HepG2 (cell line): Measurements from ENCODE around the gene SCN4B. TPM values are rescaled to one million over a fixed set of nuclear protein-coding genes. Genes with fewer than 3 reads are reported as not detected.

Experiments
- ARNT ChIP-seq: fragments of 450-650 bp; IDR thresholded peaks from 2 replicates; pipeline ENCODE4 v1.6.1; 2017
- ARNTL ChIP-seq: sonication (generic); formaldehyde crosslinking; IDR thresholded peaks from 2 replicates; pipeline ENCODE4 v1.4.0; 2020; ENCODE audit warnings: mild to moderate bottlenecking, missing genetic modification reagents
- BRF2 ChIP-seq: sonication (generic); formaldehyde crosslinking; IDR thresholded peaks from 2 replicates; pipeline ENCODE4 v1.8.1; 2022; ENCODE audit warnings: mild to moderate bottlenecking, missing genetic modification reagents
- CREBL2 ChIP-seq: sonication (generic); formaldehyde crosslinking; IDR thresholded peaks from 2 replicates; pipeline ENCODE4 v1.8.1; 2023; ENCODE audit warnings: missing genetic modification reagents, mild to moderate bottlenecking, borderline replicate concordance
- GATAD1 ChIP-seq: IDR thresholded peaks from 2 replicates; pipeline ENCODE4 v1.6.1; 2016; ENCODE audit warnings: missing genetic modification reagents, missing compliant biosample characterization
- HMGXB3 ChIP-seq: sonication (generic); formaldehyde crosslinking; IDR thresholded peaks from 2 replicates; pipeline ENCODE4 v1.4.0; 2020; ENCODE audit warnings: missing genetic modification reagents, borderline replicate concordance
- HNRNPH1 ChIP-seq: fragments of 200-400 bp; formaldehyde crosslinking; optimal IDR thresholded peaks from 2 replicates; pipeline ENCODE3; 2017; ENCODE audit warnings: mild to moderate bottlenecking, low read depth, low read length
- HNRNPL ChIP-seq: fragments of 200-400 bp; formaldehyde crosslinking; IDR thresholded peaks from 2 replicates; pipeline ENCODE4 v1.6.1; 2017; ENCODE audit warnings: mild to moderate bottlenecking, low read depth, low read length
- KLF11 ChIP-seq: IDR thresholded peaks from 2 replicates; pipeline ENCODE4 v1.6.1; 2016; ENCODE audit warnings: missing compliant biosample characterization
- KLF16 ChIP-seq, 2 experiments: sonication (generic) in 1 of 2; formaldehyde crosslinking in 1 of 2; IDR thresholded peaks; 2 replicates each; pipeline versions ENCODE4 v1.6.1 to v1.8.0; 2016 to 2023; ENCODE audit warnings: missing genetic modification reagents in 2 of 2, missing compliant biosample characterization in 1 of 2
- KMT2A ChIP-seq: sonication (generic); formaldehyde crosslinking; IDR thresholded peaks from 2 replicates; pipeline ENCODE4 v1.4.0; 2020; ENCODE audit warnings: missing genetic modification reagents
- NFE2L1 ChIP-seq: sonication (generic); formaldehyde crosslinking; IDR thresholded peaks from 2 replicates; pipeline ENCODE4 v1.4.0; 2020; ENCODE audit warnings: missing genetic modification reagents, mild to moderate bottlenecking, borderline replicate concordance
- NR2F6 ChIP-seq, 2 experiments: IDR thresholded peaks; 2 replicates each; pipeline ENCODE4 v1.6.1; 2016; ENCODE audit warnings: antibody characterized with exemption in 1 of 2, mild to moderate bottlenecking in 1 of 2
- ZFP36L1 ChIP-seq: sonication (generic); formaldehyde crosslinking; IDR thresholded peaks from 2 replicates; pipeline ENCODE4 v1.8.0; 2022; ENCODE audit warnings: mild to moderate bottlenecking, missing genetic modification reagents, moderate library complexity
- ZNF496 ChIP-seq: sonication (generic); formaldehyde crosslinking; IDR thresholded peaks from 2 replicates; pipeline ENCODE4 v1.8.1; 2023; ENCODE audit warnings: mild to moderate bottlenecking, moderate library complexity, missing genetic modification reagents; ENCODE audit not compliant: insufficient replicate concordance
- ZNF503 ChIP-seq: sonication (generic); formaldehyde crosslinking; IDR thresholded peaks from 2 replicates; pipeline ENCODE4 v1.4.0; 2020; ENCODE audit warnings: missing genetic modification reagents
- ZNF558 ChIP-seq: sonication (generic); formaldehyde crosslinking; IDR thresholded peaks from 2 replicates; pipeline ENCODE4 v1.9.0; 2022; ENCODE audit warnings: mild to moderate bottlenecking, missing genetic modification reagents, borderline replicate concordance
- ZNF605 ChIP-seq: sonication (generic); formaldehyde crosslinking; IDR thresholded peaks from 2 replicates; pipeline ENCODE4 v1.8.0; 2022; ENCODE audit warnings: mild to moderate bottlenecking, missing genetic modification reagents
- polyA plus RNA-seq, 8 experiments: library from polyadenylated mRNA; depleted of rRNA in 3 of 8; stranded (reverse) in 7 of 8; unstranded in 1 of 8; fragments of >200 nt; fragmentation: Illumina TruSeq in 4 of 8; extraction: Trizol in 4 of 8; gene quantifications; 2 replicates each; pipeline versions ENCODE4 v1.2.1 to v1.2.3, GENCODE V29; 2011 to 2016; ENCODE audit warnings: low read depth in 4 of 8, missing spikeins in 1 of 8, mixed read lengths in 1 of 8; ENCODE audit not compliant: insufficient read depth in 1 of 8
- total RNA-seq, 5 experiments: library from RNA; depleted of rRNA; stranded (reverse); fragments of >200 nt; fragmentation: Illumina TruSeq; extraction: Trizol; gene quantifications; 2 replicates each; pipeline ENCODE4 v1.2.3, GENCODE V29; 2016; ENCODE audit warnings: low read depth in 1 of 5

SCN4B gene
- total and polyA plus RNA-seq, 2 of the 13 experiments (the other 11 are each of a cell fraction or from before 2014, with no cell fraction given) = 0.04 to 0.29 TPM

- TF ChIP-seq BRF2 = 0 out of 2 replicates have a peak, but pooled peaks have one; percentile 9
- TF ChIP-seq ZNF496 (CRISPR knock-in tag) = no peak
- TF ChIP-seq ZNF558 (CRISPR knock-in tag) = no peak
- TF ChIP-seq KLF11 = peak; percentile 26; the same call in 1 of the 2 replicates
- peak in 1 of 2 experiments; percentile 58; a peak in 1 of 4 replicates for TF ChIP-seq KLF16 (CRISPR knock-in tag; IDR thresholded peaks at IDR 0.05)
- peak; percentile 91 for TF ChIP-seq ARNTL
- no peak for TF ChIP-seq CREBL2 (CRISPR knock-in tag)
- peak; percentile 83 for TF ChIP-seq ZNF605 (CRISPR knock-in tag)
- no peak for TF ChIP-seq HNRNPH1
- no peak for TF ChIP-seq ARNT
- TF ChIP-seq KMT2A = 0 out of 2 replicates have a peak, but pooled peaks have one; percentile 34
- no peak; the same call in 1 of the 2 replicates for TF ChIP-seq GATAD1 (CRISPR knock-in tag)
- TF ChIP-seq HNRNPL = no peak
- peak; percentile 68; the same call in 1 of the 2 replicates for TF ChIP-seq HMGXB3 (CRISPR knock-in tag)
- TF ChIP-seq ZFP36L1 (CRISPR knock-in tag) = peak; percentile 66; the same call in 1 of the 2 replicates
- peak; percentile 48; the same call in 1 of the 2 replicates for TF ChIP-seq ZNF503
- peak; percentile 56; the same call in 1 of the 2 replicates for TF ChIP-seq NR2F6 (IDR thresholded peaks at IDR 0.05)
- TF ChIP-seq NR2F6 (CRISPR knock-in tag; IDR thresholded peaks at IDR 0.05) = peak; percentile 82
- TF ChIP-seq NFE2L1 = no peak
These were observed 42.4 kb upstream of the SCN4B start (continued) for GRCh38 chr11:118194835-118195627.
